H9 (cell line): Measurements from ENCODE around the gene FPGS. TPM values are rescaled to one million over a fixed set of nuclear protein-coding genes. Genes with fewer than 3 reads are reported as not detected.

Experiments
- DNase-seq: peaks from one replicate; pipeline ENCODE4 v3.0.0-alpha.2; 2017
- H2AFZ ChIP-seq: one replicate; pipeline ENCODE4 v1.6.1; 2013; ENCODE audit warnings: mild to moderate bottlenecking, low read length, control low read depth, moderate library complexity
- H2AK5ac ChIP-seq: 2 replicates; pipeline ENCODE4 v1.6.1; 2013; ENCODE audit warnings: low read length, control low read depth, mixed read lengths; ENCODE audit not compliant: insufficient read length
- H2BK120ac ChIP-seq: one replicate; pipeline ENCODE4 v1.6.1; 2013; ENCODE audit warnings: low read depth, mild to moderate bottlenecking, low read length, control low read depth, inconsistent platforms; ENCODE audit not compliant: poor library complexity, severe bottlenecking
- H2BK12ac ChIP-seq: 2 replicates; pipeline ENCODE4 v1.6.1; 2013; ENCODE audit warnings: low read length, control low read depth, mixed read lengths, low read depth; ENCODE audit not compliant: insufficient read length
- H2BK15ac ChIP-seq: 2 replicates; pipeline ENCODE4 v1.6.1; 2013; ENCODE audit warnings: low read depth, low read length, control low read depth
- H2BK20ac ChIP-seq: one replicate; pipeline ENCODE4 v1.6.1; 2013; ENCODE audit warnings: low read depth, mild to moderate bottlenecking, low read length, control low read depth, inconsistent platforms; ENCODE audit not compliant: poor library complexity, severe bottlenecking
- H2BK5ac ChIP-seq: 2 replicates; pipeline ENCODE4 v1.6.1; 2013; ENCODE audit warnings: low read length, control low read depth, mixed read lengths; ENCODE audit not compliant: insufficient read length
- H3K14ac ChIP-seq: 2 replicates; pipeline ENCODE4 v1.6.1; 2013; ENCODE audit warnings: low read length, control low read depth; ENCODE audit not compliant: insufficient read depth
- H3K18ac ChIP-seq: 2 replicates; pipeline ENCODE4 v1.6.1; 2013; ENCODE audit warnings: low read depth, mild to moderate bottlenecking, mixed read lengths, low read length, control low read depth; ENCODE audit not compliant: insufficient read length
- H3K23ac ChIP-seq: 2 replicates; pipeline ENCODE4 v1.6.1; 2013; ENCODE audit warnings: low read length, control low read depth, mixed read lengths, low read depth; ENCODE audit not compliant: insufficient read length
- H3K23me2 ChIP-seq: 2 replicates; pipeline ENCODE4 v1.6.1; 2013; ENCODE audit warnings: low read depth, mild to moderate bottlenecking, mixed read lengths, low read length, control low read depth; ENCODE audit not compliant: insufficient read length, poor library complexity, severe bottlenecking
- H3K27ac ChIP-seq: 2 replicates; pipeline ENCODE4 v1.5.1; 2013; ENCODE audit warnings: low read length, control low read depth, mixed read lengths, low read depth; ENCODE audit not compliant: insufficient read length
- H3K27me3 ChIP-seq: 2 replicates; pipeline ENCODE4 v1.6.1; 2013; ENCODE audit warnings: low read length, control low read depth, inconsistent platforms; ENCODE audit not compliant: insufficient read depth
- H3K4ac ChIP-seq: 2 replicates; pipeline ENCODE4 v1.6.1; 2013; ENCODE audit warnings: low read depth, mild to moderate bottlenecking, control low read depth, inconsistent platforms, low read length, moderate library complexity
- H3K4me1 ChIP-seq: 2 replicates; pipeline ENCODE4 v1.6.1; 2013; ENCODE audit warnings: low read length, control low read depth, inconsistent platforms; ENCODE audit not compliant: insufficient read depth
- H3K4me2 ChIP-seq: 2 replicates; pipeline ENCODE4 v1.6.1; 2013; ENCODE audit warnings: low read length, control low read depth, mixed read lengths; ENCODE audit not compliant: insufficient read length, insufficient read depth
- H3K56ac ChIP-seq: 2 replicates; pipeline ENCODE4 v1.6.1; 2013; ENCODE audit warnings: low read depth, mild to moderate bottlenecking, mixed read lengths, low read length, control low read depth; ENCODE audit not compliant: insufficient read length
- H3K79me1 ChIP-seq: 2 replicates; pipeline ENCODE4 v1.6.1; 2013; ENCODE audit warnings: low read depth, mild to moderate bottlenecking, moderate library complexity, low read length, control low read depth, inconsistent platforms; ENCODE audit not compliant: insufficient read depth, poor library complexity, severe bottlenecking
- H3K79me2 ChIP-seq: 2 replicates; pipeline ENCODE4 v1.6.1; 2013; ENCODE audit warnings: low read length, control low read depth, inconsistent platforms; ENCODE audit not compliant: insufficient read depth
- H3K9ac ChIP-seq: 2 replicates; pipeline ENCODE4 v1.6.1; 2013; ENCODE audit warnings: low read length, control low read depth, mixed read lengths; ENCODE audit not compliant: insufficient read length; ENCODE audit errors: extremely low read depth
- H3K9me3 ChIP-seq: one replicate; pipeline ENCODE4 v1.6.1; 2013; ENCODE audit warnings: low read depth, low read length, inconsistent platforms; ENCODE audit not compliant: control insufficient read depth
- H3T11ph ChIP-seq: one replicate; pipeline ENCODE4 v1.6.1; 2013; ENCODE audit warnings: mild to moderate bottlenecking, low read length, control low read depth, inconsistent platforms
- H4K20me1 ChIP-seq: one replicate; pipeline ENCODE4 v1.6.1; 2013; ENCODE audit not compliant: control insufficient read depth, insufficient read length, insufficient read depth
- H4K5ac ChIP-seq: 2 replicates; pipeline ENCODE4 v1.6.1; 2013; ENCODE audit warnings: low read depth, mild to moderate bottlenecking, mixed read lengths, low read length, control low read depth; ENCODE audit not compliant: insufficient read length
- H4K8ac ChIP-seq: replicated peaks from 2 replicates; pipeline ENCODE4 v1.6.1; 2013; ENCODE audit warnings: low read length, control low read depth, mixed read lengths, low read depth; ENCODE audit not compliant: insufficient read length
- H4K91ac ChIP-seq: 2 replicates; pipeline ENCODE4 v1.6.1; 2013; ENCODE audit warnings: low read depth, mild to moderate bottlenecking, moderate library complexity, mixed read lengths, low read length, control low read depth; ENCODE audit not compliant: insufficient read length
- H3K27ac Mint-ChIP-seq, 3 experiments: 2 replicates in 2 of 3; 3 replicates in 1 of 3; pipeline ENCODE4 v1.8.0; 2020 to 2021; ENCODE audit warnings: mixed read lengths in 3 of 3, mild to moderate bottlenecking in 1 of 3, moderate library complexity in 1 of 3
- H3K27me3 Mint-ChIP-seq: 2 replicates; pipeline ENCODE4 v1.8.0; 2021; ENCODE audit warnings: low read depth, mild to moderate bottlenecking, moderate library complexity, mixed read lengths
- H3K36me3 Mint-ChIP-seq, 3 experiments: 2 replicates in 2 of 3; 3 replicates in 1 of 3; pipeline ENCODE4 v1.8.0; 2020 to 2021; ENCODE audit warnings: low read depth in 3 of 3, mixed read lengths in 3 of 3; ENCODE audit not compliant: insufficient read depth in 1 of 3
- H3K4me1 Mint-ChIP-seq, 2 experiments: 2 replicates each; pipeline ENCODE4 v1.8.0; 2020; ENCODE audit warnings: mixed read lengths in 2 of 2
- H3K4me3 Mint-ChIP-seq, 2 experiments: 2 replicates in 1 of 2; 3 replicates in 1 of 2; pipeline ENCODE4 v1.8.0; 2020 to 2021; ENCODE audit warnings: mild to moderate bottlenecking in 2 of 2, mixed read lengths in 2 of 2, moderate library complexity in 1 of 2
- H3K9me3 Mint-ChIP-seq, 2 experiments: 2 replicates in 1 of 2; 3 replicates in 1 of 2; pipeline ENCODE4 v1.8.0; 2020; ENCODE audit warnings: mild to moderate bottlenecking in 2 of 2, mixed read lengths in 2 of 2, moderate library complexity in 1 of 2
- CTCF ChIP-seq: fragments of 200-600 bp; sonication (generic); conservative IDR thresholded peaks from 3 replicates; pipeline ENCODE4 v1.8.0; 2021; ENCODE audit warnings: antibody characterized with exemption, mild to moderate bottlenecking
- WGBS: extraction: QIAGEN DNeasy Blood & Tissue Kit; methylation state at CpG from one replicate; pipeline ENCODE4 v1.1.7; 2013; ENCODE audit warnings: missing lambda C conversion rate, low lambda C conversion rate, mixed read lengths; ENCODE audit not compliant: insufficient read length; ENCODE audit errors: extremely low coverage; 5-methylcytosine and 5-hydroxymethylcytosine counted together
- total RNA-seq: library from RNA; stranded (reverse); gene quantifications from 2 replicates; pipeline ENCODE4 v1.2.1, GENCODE V29; 2021

FPGS gene
- total RNA-seq, 1 experiment from 2014 or later, result 68.4 TPM

GRCh38 chr9:127765418-127765817, 37.3 kb upstream of the FPGS start:
- no peak overlapping the region for H3K4me2 ChIP-seq
- no peaks in the 10 kb centered on the region for H3K79me2 ChIP-seq
- no peak overlapping the region for H4K5ac ChIP-seq
- peaks cover 11% of the 10 kb centered on the region for H3K4me1 ChIP-seq
- H3K27me3 Mint-ChIP-seq, result peaks cover 10% of the 10 kb centered on the region
- H3K9me3 ChIP-seq, result no peaks in the 10 kb centered on the region
- no peak overlapping the region for H3K9ac ChIP-seq
- no peak overlapping the region for H3K18ac ChIP-seq
- no peak overlapping the region; a peak in 1 of 7 replicates for H3K27ac Mint-ChIP-seq
- H3K4me1 Mint-ChIP-seq, result peaks cover 46 to 60% of the 10 kb centered on the region in 2 experiments
- H3K79me1 ChIP-seq, result no peaks in the 10 kb centered on the region
- no peak for TF ChIP-seq CTCF
- no peaks in the 10 kb centered on the region for H3K27me3 ChIP-seq
- WGBS, result no CpG with 5 or more reads among the region's 1 CpG
- no peak overlapping the region for H2BK12ac ChIP-seq
- no peak overlapping the region for H3K56ac ChIP-seq
- no peak overlapping the region for H3K14ac ChIP-seq
- no peak overlapping the region for H4K8ac ChIP-seq
- no peak overlapping the region for H3K4ac ChIP-seq
- no peak overlapping the region for H2BK120ac ChIP-seq
- no peak overlapping the region for H4K91ac ChIP-seq
- H3K27ac ChIP-seq, result no peak overlapping the region
- no peak overlapping the region for H3K23ac ChIP-seq
- H2BK5ac ChIP-seq, result no peak overlapping the region
- no peaks in the 10 kb centered on the region for H3K23me2 ChIP-seq
- no peak overlapping the region for H2AFZ ChIP-seq
- no peaks in the 10 kb centered on the region; a peak in 1 of 5 replicates for H3K9me3 Mint-ChIP-seq
- H2AK5ac ChIP-seq, result no peak overlapping the region
- no peak for DNase-seq
- H4K20me1 ChIP-seq, result no peaks in the 10 kb centered on the region
- H2BK15ac ChIP-seq, result no peak overlapping the region
- no peaks in the 10 kb centered on the region for H3K36me3 Mint-ChIP-seq
- H3K4me3 Mint-ChIP-seq, result no peak overlapping the region
- no peak overlapping the region for H3T11ph ChIP-seq
- H2BK20ac ChIP-seq, result no peak overlapping the region
